Measurements from ENCODE around the gene SNAPIN.

Gene SNAPIN

GRCh38 chr1:153699768-153700167, 41.3 kb downstream of the SNAPIN start:
- peak in 2 of 56 donors; percentile 10 to 14 for DNase-seq

GRCh38 chr1:153705484-153705883, 47.0 kb downstream of the SNAPIN start:
- no peak for DNase-seq

- no peak for DNase-seq
These were observed 52.5 kb downstream of the SNAPIN start for GRCh38 chr1:153711026-153711425.

All from nucleus accumbens (tissue), 56 donors.